GM04504 (cell line): Measurements from ENCODE around the gene LRRC10.

ENCODE experiments used
- DNase-seq: peaks from one replicate; pipeline ENCODE4 v3.0.0-alpha.2; 2012; ENCODE audit warnings: low read depth

LRRC10 gene

DNA sequence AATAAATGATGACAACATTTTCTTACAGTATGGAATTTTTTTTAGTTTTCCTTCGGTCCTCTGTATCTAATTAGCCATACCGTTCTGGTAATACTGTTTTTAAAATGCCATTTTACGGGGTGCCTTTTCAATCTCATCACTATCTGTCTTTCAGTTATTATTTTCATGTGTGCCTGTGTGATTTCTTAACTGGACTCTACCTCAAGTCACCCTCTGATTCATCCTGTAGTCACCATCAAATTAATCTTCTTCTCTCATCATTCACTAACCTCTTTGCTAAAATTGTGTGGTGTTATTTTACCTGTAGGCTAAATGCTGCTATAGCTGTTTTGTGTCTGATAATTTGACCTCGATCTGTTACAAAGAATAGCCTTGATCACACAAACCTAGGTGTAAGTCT lies 41.5 kb downstream of the LRRC10 start:
- peak; percentile 42 for DNase-seq

DNA sequence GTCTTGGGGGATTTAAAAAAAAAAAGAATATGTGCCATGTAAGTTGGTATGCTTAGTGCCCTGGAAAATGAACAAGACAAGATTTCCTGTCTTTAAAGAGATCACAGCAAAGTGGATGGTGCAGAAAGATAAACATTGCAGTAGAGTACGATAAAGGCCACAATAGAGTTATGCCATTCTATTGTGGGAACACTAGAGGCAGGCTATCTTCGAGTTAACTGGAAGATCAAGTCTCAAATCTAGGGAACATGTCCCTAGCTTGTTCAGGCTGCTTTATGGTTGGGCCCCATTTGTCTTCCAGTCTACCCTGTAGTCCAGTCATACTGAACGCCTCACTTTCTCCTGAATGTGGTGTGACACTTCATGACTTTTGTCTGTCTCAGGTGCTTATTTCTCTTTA lies 44.1 kb downstream of the LRRC10 start:
- no peak for DNase-seq

- DNase-seq: no peak
These were observed 47.4 kb downstream of the LRRC10 start for GRCh38 chr12:69563166-69563762.
